Colonic mucosa (tissue), 4 donors: ENCODE data around the gene ALLC. TPM values are rescaled to one million over a fixed set of nuclear protein-coding genes. Genes with fewer than 3 reads are reported as not detected.

Experiments used
- DNase-seq: peaks from one replicate; pipeline ENCODE4 v3.0.0-alpha.2; 2020
- H3K27ac ChIP-seq: fragments of 200-600 bp; one replicate; pipeline ENCODE4 v1.8.0; 2021
- H3K27me3 ChIP-seq: fragments of 200-600 bp; one replicate; pipeline ENCODE4 v1.8.0; 2021
- H3K36me3 ChIP-seq: fragments of 200-600 bp; one replicate; pipeline ENCODE4 v1.8.0; 2021
- H3K4me1 ChIP-seq: fragments of 200-600 bp; one replicate; pipeline ENCODE4 v1.8.0; 2021; ENCODE audit warnings: mild to moderate bottlenecking
- H3K4me3 ChIP-seq: fragments of 200-600 bp; one replicate; pipeline ENCODE4 v1.8.0; 2021
- H3K9ac ChIP-seq, 2 donors: one replicate each; pipeline ENCODE4 v1.7.0; 2013; ENCODE audit warnings: control low read depth in 2 of 2, low read depth in 2 of 2, low read length in 2 of 2
- H3K9me3 ChIP-seq: fragments of 200-600 bp; one replicate; pipeline ENCODE4 v1.8.0; 2021
- CTCF ChIP-seq: fragments of 200-600 bp; IDR thresholded peaks from one replicate; pipeline ENCODE4 v1.8.0; 2022; ENCODE audit warnings: antibody characterized with exemption, mild to moderate bottlenecking
- intact Hi-C: fragments of 100-400 bp; cut with DNase I; formaldehyde crosslinking; loops from one replicate; pipeline ENCODE4 v1.14.1; 2022
- total RNA-seq, 2 donors: library from RNA; stranded (reverse); fragmentation: NEBNext Ultra II Directional in 1 of 2; extraction: Animal tissue kit (Norgen Biotek cat#: 25700) in 1 of 2; gene quantifications; one replicate each; pipeline ENCODE4 v1.2.1, GENCODE V29; 2021
- donor health status: healthy.
- donor health status: DM: no; HTN: no; CAD: no.
- donor health status: DM: no; HTN: no; CAD: no.

ALLC gene
- total RNA-seq, 2 donors from 2014 or later: not detected

DNA sequence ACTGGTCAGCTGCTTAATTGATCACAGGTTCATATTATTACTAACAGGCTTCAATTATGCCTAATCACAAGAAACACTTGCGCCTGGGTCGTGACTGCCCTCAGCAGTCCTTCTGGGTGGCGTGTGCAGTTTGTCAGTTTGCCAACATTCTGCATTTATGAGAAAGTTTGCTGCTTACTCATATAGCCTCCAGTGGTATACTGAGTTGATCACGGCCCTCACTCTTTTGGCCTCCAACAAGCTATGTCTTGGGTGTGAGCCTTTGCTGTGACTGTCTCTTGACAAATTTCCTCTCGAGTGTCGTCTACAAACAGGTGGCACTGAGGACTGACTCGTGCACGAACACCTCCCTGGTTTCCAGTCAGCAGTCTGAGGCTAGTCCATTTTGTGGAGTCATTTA is 72.6 kb downstream of the ALLC start:
- Histone ChIP-seq H3K4me1 (no peaks in the 10 kb centered on the region), H3K4me3 (no peak overlapping the region), H3K27me3 (no peaks in the 10 kb centered on the region), H3K27ac (no peak overlapping the region), H3K9me3 (no peaks in the 10 kb centered on the region), H3K9ac (no peak overlapping the region), H3K36me3 (no peaks in the 10 kb centered on the region)
- TF ChIP-seq CTCF: no peak
- intact Hi-C loops: no loop called here
- DNase-seq: no peak

- Histone ChIP-seq H3K9ac (no peak overlapping the region), H3K27ac (no peak overlapping the region), H3K4me3 (no peak overlapping the region), H3K36me3 (no peaks in the 10 kb centered on the region), H3K9me3 (no peaks in the 10 kb centered on the region), H3K4me1 (no peaks in the 10 kb centered on the region), H3K27me3 (no peaks in the 10 kb centered on the region)
- intact Hi-C loops: no loop called here
- no peak for TF ChIP-seq CTCF
- no peak for DNase-seq
Observed at GRCh38 chr2:3731829-3732228, 73.8 kb downstream of the ALLC start.

DNA sequence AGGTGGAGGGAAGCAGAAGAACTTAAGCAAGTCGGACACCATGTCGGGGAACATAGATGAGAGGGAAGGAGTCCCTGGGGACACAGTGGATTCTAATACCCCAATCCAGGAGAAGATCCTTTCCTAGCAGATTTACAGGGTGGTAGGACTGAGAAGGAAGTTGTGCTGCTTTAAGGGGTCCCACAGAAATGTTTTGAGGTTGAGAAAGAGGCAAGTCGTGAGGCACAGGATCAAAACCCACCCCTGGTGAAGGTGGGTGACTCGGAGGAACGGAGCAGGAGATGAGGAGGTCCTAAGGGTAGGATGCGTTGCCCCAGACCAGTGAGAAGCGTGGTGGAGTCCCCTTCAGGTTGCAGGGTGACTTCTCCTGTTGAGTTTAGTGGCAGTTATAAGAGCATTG is 78.1 kb downstream of the ALLC start:
- Histone ChIP-seq H3K36me3 (no peaks in the 10 kb centered on the region), H3K4me1 (no peaks in the 10 kb centered on the region), H3K9ac (no peak overlapping the region), H3K27ac (no peak overlapping the region), H3K27me3 (no peaks in the 10 kb centered on the region), H3K9me3 (no peaks in the 10 kb centered on the region), H3K4me3 (no peak overlapping the region)
- TF ChIP-seq CTCF: no peak
- no peak for DNase-seq
- intact Hi-C loops: no loop called here

DNA sequence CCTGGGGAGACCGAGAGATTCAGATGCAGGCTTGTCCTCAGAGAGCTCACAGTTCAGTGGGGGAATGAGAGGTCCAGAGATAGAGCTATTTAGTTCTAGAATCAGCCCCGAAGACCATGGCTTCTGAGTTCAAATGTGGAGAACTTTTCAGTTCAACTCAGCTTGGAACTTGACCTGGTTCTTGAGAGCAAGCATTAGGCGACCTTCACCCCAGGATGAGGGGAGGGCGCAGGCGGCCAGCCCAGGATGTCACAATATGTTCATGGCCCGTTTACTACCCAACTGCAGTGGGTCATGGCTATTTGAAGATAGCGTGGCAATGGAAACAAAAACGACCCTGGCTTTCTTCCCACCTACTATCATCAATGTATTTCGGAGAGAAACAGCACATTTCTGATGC is 79.1 kb downstream of the ALLC start:
- H3K9me3 ChIP-seq: no peaks in the 10 kb centered on the region
- no peak overlapping the region for H3K27ac ChIP-seq
- H3K4me3 ChIP-seq: no peak overlapping the region
- no peaks in the 10 kb centered on the region for H3K27me3 ChIP-seq
- TF ChIP-seq CTCF: no peak
- intact Hi-C loops: no loop called here
- no peaks in the 10 kb centered on the region for H3K36me3 ChIP-seq
- no peaks in the 10 kb centered on the region for H3K4me1 ChIP-seq
- DNase-seq: no peak
- no peak overlapping the region for H3K9ac ChIP-seq

DNA sequence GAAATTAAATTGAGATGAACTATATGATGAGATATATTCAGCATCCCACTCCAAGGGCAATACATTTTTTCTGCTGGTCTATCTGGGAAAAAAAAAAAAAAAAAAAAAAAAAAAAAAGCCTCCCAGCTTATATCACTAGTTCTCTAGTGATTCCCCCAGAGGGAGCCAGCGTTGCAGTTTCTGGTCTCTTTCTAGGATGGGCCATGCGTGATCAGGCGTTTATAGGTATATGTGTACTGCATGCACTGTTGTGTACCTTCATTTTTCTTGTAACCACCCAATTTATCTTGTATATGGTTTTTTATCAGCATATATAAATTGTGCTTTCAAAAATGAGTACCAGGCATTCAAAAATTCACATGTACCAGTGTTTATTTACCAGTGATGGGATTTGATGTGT is 80.5 kb downstream of the ALLC start:
- H3K4me1 ChIP-seq: no peaks in the 10 kb centered on the region
- H3K9ac ChIP-seq: no peak overlapping the region
- H3K27me3 ChIP-seq: no peaks in the 10 kb centered on the region
- H3K27ac ChIP-seq: no peak overlapping the region
- TF ChIP-seq CTCF: no peak
- no peak overlapping the region for H3K4me3 ChIP-seq
- no peaks in the 10 kb centered on the region for H3K36me3 ChIP-seq
- intact Hi-C loops: no loop called here
- DNase-seq: no peak
- H3K9me3 ChIP-seq: no peaks in the 10 kb centered on the region

DNA sequence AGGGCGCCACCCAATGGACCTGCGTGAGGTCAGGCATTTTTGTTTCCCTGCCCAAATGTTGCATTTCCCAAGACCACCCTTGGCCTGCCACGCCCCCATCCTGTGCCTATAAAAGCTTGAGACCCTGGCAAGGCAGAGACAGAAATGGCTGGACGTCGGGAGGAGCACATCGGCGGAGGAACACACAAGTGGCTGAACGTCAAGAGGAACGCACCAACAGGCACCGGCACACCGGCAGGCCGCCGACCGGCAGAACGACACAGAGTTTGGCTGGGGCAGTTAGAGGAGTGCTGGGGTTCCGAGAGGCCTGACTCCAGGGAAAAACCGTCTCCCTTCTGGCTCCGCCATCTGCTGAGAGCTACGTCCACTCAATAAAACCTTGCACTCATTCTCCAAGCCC is 81.3 kb downstream of the ALLC start:
- DNase-seq: no peak
- no peak overlapping the region for H3K27ac ChIP-seq
- H3K9me3 ChIP-seq: no peaks in the 10 kb centered on the region
- no peak overlapping the region for H3K4me3 ChIP-seq
- H3K4me1 ChIP-seq: no peaks in the 10 kb centered on the region
- no peak overlapping the region for H3K9ac ChIP-seq
- H3K36me3 ChIP-seq: no peaks in the 10 kb centered on the region
- TF ChIP-seq CTCF: no peak
- no peaks in the 10 kb centered on the region for H3K27me3 ChIP-seq
- intact Hi-C loops: no loop called here
